ENCODE measurements around the gene NUDT14. TPM values are rescaled to one million over a fixed set of nuclear protein-coding genes. Genes with fewer than 3 reads are reported as not detected.

Gene NUDT14
- total RNA-seq, 1 donor from 2014 or later, result 68.4 TPM

GRCh38 chr14:105151838-105152793, 29.0 kb downstream of the NUDT14 start:
- H3K36me3 Mint-ChIP-seq, result no peaks in the 10 kb centered on the region
- DNase-seq (ENCODE audit: low spot score in 2 of 2, unreplicated experiment in 2 of 2), result no peak
- no peaks in the 10 kb centered on the region for H3K27me3 Mint-ChIP-seq (ENCODE audit: low read depth)
- no peak overlapping the region for H3K4me3 Mint-ChIP-seq
- no peak overlapping the region for H3K27ac Mint-ChIP-seq
- H3K4me1 Mint-ChIP-seq, result no peaks in the 10 kb centered on the region
- no peak for TF ChIP-seq CTCF (IDR thresholded peaks at IDR 0.05; ENCODE audit: unreplicated experiment)
- H3K9me3 Mint-ChIP-seq, result no peaks in the 10 kb centered on the region

- Mint-ChIP-seq H3K27ac (no peak overlapping the region), H3K36me3 (no peaks in the 10 kb centered on the region), H3K4me1 (no peaks in the 10 kb centered on the region), H3K27me3 (ENCODE audit: low read depth) (no peaks in the 10 kb centered on the region), H3K4me3 (no peak overlapping the region), H3K9me3 (no peaks in the 10 kb centered on the region)
- no peak for TF ChIP-seq CTCF (IDR thresholded peaks at IDR 0.05; ENCODE audit: unreplicated experiment)
- no peak for DNase-seq (ENCODE audit: low spot score in 2 of 2, unreplicated experiment in 2 of 2)
Measured at GRCh38 chr14:105151084-105151837, 29.9 kb downstream of the NUDT14 start.

- no peaks in the 10 kb centered on the region for H3K36me3 Mint-ChIP-seq
- H3K27ac Mint-ChIP-seq, result no peak overlapping the region
- H3K27me3 Mint-ChIP-seq (ENCODE audit: low read depth), result no peaks in the 10 kb centered on the region
- H3K4me1 Mint-ChIP-seq, result no peaks in the 10 kb centered on the region
- DNase-seq (ENCODE audit: low spot score in 2 of 2, unreplicated experiment in 2 of 2), result no peak
- no peaks in the 10 kb centered on the region for H3K9me3 Mint-ChIP-seq
- no peak for TF ChIP-seq CTCF (IDR thresholded peaks at IDR 0.05; ENCODE audit: unreplicated experiment)
- no peak overlapping the region for H3K4me3 Mint-ChIP-seq
Measured at GRCh38 chr14:105150368-105151083, 30.6 kb downstream of the NUDT14 start.

- Mint-ChIP-seq H3K27me3 (ENCODE audit: low read depth) (no peaks in the 10 kb centered on the region), H3K36me3 (no peaks in the 10 kb centered on the region), H3K9me3 (no peaks in the 10 kb centered on the region), H3K27ac (no peak overlapping the region), H3K4me1 (no peaks in the 10 kb centered on the region), H3K4me3 (no peak overlapping the region)
- no peak for TF ChIP-seq CTCF (IDR thresholded peaks at IDR 0.05; ENCODE audit: unreplicated experiment)
- no peak for DNase-seq (ENCODE audit: low spot score in 2 of 2, unreplicated experiment in 2 of 2)
Measured at GRCh38 chr14:105150026-105150367, 31.1 kb downstream of the NUDT14 start.

GRCh38 chr14:105149146-105149781, 31.8 kb downstream of the NUDT14 start:
- H3K36me3 Mint-ChIP-seq, result no peaks in the 10 kb centered on the region
- no peak overlapping the region for H3K27ac Mint-ChIP-seq
- no peaks in the 10 kb centered on the region for H3K9me3 Mint-ChIP-seq
- no peaks in the 10 kb centered on the region for H3K4me1 Mint-ChIP-seq
- TF ChIP-seq CTCF (IDR thresholded peaks at IDR 0.05; ENCODE audit: unreplicated experiment), result no peak
- no peak overlapping the region for H3K4me3 Mint-ChIP-seq
- DNase-seq (ENCODE audit: low spot score in 2 of 2, unreplicated experiment in 2 of 2), result no peak
- no peaks in the 10 kb centered on the region for H3K27me3 Mint-ChIP-seq (ENCODE audit: low read depth)
